Measurements from ENCODE around the gene FAM117B.

GRCh38 chr2:202763916-202764315 lies 129.1 kb downstream of the FAM117B start:
- TF ChIP-seq EP300 (IDR thresholded peaks at IDR 0.05), result no peak
- TF ChIP-seq, protein P1, sequence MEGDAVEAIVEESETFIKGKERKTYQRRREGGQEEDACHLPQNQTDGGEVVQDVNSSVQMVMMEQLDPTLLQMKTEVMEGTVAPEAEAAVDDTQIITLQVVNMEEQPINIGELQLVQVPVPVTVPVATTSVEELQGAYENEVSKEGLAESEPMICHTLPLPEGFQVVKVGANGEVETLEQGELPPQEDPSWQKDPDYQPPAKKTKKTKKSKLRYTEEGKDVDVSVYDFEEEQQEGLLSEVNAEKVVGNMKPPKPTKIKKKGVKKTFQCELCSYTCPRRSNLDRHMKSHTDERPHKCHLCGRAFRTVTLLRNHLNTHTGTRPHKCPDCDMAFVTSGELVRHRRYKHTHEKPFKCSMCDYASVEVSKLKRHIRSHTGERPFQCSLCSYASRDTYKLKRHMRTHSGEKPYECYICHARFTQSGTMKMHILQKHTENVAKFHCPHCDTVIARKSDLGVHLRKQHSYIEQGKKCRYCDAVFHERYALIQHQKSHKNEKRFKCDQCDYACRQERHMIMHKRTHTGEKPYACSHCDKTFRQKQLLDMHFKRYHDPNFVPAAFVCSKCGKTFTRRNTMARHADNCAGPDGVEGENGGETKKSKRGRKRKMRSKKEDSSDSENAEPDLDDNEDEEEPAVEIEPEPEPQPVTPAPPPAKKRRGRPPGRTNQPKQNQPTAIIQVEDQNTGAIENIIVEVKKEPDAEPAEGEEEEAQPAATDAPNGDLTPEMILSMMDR (IDR thresholded peaks at IDR 0.05), result no peak
- no peak for TF ChIP-seq POLR2A (IDR thresholded peaks at IDR 0.05)

Data from tibial nerve (tissue), 4 donors.